NCI-H69 (cell line): ENCODE results near the gene PTPRM.

Source experiments
- DNase-seq: peaks from one replicate; lab custom pipeline; 2025; lab: John Stamatoyannopoulos, UW

Gene PTPRM

DNA sequence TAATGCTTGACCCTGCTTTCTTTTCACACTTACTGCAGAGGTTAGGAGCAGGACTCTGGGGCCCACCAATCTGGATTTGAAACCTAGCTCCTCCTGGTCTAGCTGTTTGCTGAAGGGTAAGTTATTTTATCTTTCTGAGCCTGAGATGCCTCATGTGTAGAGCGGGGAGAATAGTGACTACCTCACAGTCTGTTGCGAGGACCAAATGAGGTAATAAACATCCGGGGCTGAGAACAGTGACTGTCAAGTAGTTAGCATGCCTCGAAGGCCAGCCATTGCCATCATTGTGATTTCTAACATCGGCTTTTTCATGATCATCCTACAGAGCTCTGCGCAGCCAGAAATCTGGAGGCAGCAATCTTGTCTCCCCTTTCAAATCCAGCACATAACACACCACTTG, 32.9 kb downstream of the PTPRM start:
- DNase-seq, result no peak

DNA sequence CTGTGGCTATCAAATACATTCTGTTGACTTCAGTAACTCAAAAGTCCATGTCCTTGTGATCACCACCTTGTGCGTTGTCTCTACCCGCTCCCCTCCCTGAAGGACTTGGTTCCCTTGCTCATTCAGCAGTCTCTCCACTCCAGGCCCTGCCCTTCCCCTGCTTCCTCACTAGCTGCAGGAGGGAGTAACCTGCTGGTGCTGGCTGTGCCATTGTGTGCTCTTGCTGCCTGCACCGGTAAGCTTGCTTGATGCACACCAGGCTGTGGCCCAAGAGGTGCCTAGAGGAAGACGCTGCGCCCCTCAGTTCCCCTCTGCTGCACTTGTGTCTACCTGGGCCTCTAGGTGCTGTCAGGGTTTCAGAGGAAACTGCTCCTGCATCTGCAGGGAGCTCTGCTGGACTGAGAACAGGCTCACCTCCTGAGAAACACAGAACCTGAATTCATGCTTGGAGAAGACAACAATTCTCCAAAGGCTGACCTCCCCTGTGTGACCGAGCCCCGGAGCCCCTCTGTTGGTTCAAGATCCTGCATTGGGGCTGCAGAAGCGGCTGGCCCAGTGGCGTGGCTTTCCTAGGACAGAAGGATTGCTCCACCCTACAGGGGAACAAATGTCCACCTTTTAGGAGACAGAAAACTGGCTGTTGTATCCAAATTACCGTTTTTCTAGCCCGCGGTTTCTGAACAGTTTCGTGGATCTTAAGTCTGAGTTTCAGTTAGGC, 33.6 kb downstream of the PTPRM start:
- no peak for DNase-seq

DNA sequence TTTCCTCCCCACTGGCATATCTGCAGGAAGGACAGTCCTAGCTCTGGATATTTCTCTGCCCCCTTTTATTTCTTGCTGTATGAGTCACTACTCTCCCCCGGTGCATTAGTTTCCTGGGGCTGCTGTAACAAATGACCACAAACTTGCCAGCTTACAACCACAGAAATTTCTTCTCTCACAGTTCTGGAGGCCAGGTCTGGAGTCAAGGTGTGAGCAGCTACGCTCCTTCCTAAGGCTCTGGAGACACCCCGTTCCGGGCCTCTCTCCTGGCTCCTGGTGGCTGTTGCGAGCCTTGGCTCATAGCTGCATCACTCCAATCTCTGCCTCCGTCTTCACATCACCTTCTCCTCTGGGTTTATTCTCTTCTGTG, 34.1 kb downstream of the PTPRM start:
- DNase-seq, result no peak

DNA sequence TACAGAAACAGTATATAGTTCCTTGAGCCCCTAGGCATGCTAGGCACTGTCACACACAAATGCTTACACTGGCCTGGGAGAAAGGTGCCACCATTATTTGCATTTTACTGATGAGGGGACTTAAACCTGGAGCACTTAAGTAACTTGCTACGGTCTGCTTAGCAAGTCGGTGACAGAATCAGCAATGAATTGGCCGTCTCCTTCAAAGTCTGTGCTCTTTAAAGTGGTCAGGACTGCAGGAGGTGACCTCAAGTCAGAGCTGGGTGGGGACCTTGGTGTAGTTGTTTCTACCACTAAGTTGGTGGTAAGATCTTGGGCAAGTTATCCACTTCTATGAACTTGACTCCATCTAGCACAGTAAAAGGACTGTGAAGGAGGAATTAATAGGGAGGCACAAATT, 34.8 kb downstream of the PTPRM start:
- no peak for DNase-seq

DNA sequence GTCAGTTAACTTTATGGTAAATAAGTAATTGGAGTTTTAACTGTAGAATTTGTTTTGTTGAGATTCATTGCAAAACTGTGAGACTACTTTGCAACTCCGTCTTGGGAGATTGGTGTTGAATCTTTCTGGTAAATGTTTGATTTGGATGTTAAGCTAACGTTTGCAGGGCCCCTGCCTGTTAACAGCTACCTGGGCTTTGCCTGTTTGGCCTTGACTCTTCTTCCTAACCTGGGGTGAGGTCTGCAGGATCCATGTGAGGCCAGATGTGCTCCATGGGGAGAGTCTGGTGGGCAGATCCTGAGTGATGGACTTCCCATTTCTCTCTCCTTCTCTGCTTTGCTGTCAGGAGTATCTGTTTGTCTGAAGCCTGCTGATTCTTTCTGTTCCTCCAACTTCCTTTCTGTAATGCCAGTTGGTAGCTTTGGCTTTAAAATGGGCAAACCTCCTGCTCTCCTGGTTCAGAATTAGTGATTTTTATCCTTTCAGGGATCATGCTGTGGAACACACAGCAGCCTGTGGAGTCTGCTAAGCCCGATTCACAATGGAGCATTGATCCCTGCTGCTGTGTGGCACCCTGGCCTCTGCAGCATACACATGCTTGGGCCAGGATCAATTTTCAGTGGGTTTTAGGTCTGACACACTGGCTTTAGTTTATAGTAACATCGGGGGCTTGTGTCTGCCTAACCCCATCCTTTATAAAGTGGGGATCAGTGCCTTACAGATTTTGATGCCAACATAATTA, 36.3 kb downstream of the PTPRM start:
- DNase-seq, result no peak

DNA sequence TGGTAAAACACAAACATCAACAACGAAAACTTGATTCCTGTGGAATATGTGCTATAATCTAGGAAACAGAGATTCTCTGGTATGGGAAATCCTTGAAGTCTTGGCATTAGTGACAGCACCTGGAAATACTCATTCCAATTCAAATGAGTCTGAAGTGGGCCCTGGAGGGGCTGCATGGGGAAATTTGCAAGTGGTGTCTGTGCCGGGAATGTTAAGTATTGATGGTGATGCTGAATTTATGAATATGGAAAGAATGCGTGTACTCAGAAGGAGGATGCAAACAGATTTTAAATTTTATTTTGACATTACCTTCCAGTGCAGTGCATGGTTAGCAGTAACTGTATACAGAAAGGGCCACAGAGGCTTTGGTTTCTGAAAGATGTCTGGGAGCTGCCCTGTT, 37.2 kb downstream of the PTPRM start:
- no peak for DNase-seq

DNA sequence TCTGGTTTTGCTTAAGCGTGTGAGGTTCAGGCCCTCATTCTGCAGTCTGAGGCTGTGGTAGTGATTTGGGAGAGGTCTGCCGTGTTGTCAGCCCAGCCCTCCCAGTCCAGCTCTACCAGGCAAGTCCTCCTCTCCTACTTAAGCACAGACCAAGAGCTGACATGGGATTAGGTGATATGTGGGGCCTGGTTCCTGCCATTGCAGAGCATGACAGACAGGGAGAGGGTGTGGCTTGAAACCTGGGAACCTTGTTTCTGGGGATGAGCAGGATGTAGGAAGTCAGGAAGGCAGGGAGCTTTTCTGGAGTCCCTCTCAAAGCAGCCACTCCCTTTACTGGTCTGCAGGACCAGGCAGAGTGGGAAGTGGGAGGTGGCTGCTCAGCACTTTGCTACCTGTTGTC, 38.6 kb downstream of the PTPRM start:
- DNase-seq, result no peak

DNA sequence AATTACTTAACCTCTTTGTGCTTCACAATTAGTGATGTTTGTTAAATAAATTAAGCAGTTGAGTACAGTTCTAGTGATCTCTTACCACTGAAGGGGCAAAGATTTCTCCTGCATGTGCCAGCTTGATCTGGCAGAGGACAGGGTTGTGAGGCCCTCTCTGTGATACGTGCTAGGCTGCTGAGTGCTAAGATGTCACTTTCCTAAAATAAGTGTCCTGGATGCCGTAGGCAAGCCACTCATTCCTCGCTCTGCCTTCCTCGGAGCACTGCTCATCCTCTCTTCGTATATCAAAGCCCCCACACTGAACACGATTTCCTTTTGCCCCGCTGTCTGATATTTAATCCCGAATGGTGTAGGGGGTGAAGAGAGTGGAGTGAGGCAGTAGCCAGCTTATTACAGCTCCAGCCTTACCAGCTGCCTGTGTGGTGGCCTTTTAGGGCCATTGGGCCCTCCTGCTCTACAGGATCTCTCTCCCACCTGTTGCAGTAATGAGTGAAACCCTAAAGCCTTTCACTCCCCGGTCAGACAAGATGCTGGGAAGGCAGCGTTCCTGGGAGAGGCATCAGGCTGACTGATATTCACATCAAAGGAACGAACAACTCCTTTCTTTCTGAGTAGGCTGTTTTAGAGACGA, 40.5 kb downstream of the PTPRM start:
- DNase-seq, result no peak

DNA sequence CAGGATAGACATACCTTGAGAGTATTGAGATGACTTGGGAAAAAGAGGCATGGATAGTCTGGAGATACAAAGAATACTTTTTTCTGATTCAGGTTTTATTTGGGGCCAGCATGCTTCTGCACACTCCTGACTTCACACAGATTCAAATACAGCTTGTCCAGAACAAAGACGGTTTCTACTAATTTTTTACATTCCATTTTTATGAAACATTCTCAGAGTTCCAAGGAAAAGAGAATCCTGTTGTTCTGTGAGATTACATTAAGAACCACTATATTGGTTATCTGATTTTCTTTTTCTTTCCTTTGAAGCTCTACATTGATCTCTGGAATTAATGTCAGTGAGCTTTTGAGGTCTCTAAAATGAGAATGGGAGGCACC, 41.0 kb downstream of the PTPRM start:
- no peak for DNase-seq

DNA sequence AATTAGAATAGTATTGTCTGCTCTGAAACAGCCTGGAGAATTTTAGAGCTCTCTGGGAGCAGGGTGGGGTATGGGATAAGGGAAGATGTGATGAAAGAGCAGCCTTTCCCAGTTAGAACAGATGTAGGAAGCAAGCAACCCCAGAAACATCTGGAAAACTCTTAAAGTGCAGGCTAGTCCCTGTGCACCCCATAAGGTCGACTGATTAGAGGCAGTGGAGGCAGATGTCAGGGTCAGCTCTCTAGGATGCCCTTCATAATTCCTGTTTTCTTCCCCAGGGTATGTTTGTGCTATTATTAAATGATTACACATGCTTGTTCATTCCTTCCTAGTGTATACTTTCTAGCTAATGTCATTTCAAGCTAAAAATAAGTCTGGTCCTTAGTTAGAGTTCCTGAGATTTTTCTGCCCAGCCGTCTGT, 41.7 kb downstream of the PTPRM start:
- no peak for DNase-seq

DNA sequence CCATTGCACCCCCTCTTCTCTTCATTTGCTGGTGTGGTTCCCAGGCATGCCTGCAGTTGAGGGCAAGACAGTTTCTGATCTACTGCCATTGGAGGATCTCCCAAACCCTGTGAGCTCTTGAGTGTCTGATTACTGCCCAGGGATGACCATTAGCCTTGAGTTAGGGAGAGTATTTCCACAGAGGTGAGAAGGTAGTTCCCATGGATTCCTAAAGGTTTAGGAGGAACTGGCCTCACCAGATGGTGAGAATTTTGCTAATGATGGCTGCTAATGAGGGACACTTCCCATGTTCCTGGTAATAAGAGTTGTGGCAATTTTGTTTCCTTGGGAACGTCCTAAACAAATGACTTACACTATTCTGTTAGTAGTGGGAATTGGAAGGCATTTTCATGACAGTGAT, 42.5 kb downstream of the PTPRM start:
- peak; percentile 33 for DNase-seq

DNA sequence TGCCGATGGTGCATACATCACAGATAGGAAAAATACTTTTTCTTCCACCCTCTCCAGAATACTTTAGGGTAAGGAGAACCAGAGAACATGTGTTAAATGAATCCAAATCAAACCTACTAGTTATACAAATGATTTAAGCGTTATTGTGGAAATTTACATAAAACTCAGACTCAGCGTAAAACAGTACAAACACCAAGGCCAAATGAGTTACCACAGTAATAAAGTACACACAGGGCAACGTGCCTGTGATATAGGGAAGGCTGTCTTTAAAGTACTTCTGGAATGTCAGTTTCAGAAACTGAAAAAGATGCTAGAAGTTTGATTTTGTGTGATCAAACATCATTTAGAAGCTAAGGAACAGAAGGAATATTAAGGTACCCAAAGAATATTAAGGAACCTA, 46.9 kb downstream of the PTPRM start:
- no peak for DNase-seq

DNA sequence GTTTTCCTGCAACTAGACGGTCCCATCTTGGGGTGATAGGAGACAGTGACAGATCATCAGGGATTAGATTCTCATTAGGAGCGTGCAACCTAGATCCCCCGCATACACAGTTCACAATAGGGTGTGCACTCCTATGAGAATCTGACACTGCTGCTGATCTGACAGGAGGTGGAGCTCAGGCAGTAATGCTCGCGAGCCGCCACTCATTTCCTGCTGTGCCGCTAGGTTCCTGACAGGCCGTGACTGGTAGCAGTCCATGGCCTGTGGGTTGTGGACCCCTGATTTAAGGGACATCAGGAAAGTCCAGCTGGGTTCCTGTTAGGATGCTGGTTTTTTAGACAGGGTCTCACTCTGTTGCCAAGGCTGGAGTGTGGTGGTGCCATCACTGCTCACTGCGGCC, 48.7 kb downstream of the PTPRM start:
- no peak for DNase-seq

DNA sequence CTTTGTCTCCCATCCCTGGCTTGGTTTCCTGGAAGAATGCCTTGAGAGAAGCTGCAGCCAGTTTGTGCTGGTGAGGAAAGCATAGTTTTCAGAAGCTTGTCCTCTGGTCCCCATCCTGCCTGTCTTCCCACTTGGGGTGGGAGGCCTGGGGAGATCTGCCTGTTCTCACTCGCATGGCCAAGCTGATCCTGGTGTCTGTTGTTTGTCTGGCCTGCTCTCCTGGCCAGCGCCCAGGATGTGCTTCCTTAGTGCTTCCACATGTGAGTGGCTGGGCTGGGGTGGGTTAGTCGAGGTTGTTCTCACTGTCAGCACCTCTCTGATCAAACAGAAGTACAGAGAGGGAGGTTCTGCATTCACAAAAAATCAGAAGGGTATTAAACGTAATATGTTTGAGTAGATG, 49.5 kb downstream of the PTPRM start:
- no peak for DNase-seq

DNA sequence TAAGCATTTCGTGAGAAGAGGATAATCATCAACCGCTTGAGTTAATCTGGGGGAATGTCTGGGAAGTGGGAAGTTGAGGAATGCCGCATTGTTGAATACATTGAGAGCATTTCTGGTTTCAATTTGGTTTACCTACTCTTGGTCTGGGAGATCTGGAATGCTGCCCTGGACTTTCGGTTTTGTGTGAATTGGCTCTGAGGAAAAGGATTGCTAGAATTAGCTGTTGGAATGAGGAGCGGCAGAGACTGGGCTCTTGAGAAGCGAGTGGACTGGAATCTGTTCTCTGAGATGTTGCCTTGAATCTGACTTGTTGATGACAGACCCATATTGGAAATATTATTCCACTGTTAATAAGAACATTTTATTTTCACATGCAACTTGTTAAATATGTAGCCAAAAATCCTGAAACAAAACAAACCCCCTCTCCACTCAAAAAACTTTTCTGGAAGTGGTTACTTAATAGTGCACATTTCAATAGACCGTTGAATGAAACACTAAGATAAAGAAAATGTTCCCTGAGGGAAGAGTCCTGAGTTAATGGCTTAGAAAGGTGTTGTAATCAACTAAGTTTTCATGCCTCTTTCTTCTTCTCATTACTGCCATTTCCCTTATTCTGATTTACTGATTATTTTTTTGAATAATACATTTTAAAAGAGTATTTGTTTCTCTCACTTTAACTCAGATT, 50.8 kb downstream of the PTPRM start:
- DNase-seq, result no peak

DNA sequence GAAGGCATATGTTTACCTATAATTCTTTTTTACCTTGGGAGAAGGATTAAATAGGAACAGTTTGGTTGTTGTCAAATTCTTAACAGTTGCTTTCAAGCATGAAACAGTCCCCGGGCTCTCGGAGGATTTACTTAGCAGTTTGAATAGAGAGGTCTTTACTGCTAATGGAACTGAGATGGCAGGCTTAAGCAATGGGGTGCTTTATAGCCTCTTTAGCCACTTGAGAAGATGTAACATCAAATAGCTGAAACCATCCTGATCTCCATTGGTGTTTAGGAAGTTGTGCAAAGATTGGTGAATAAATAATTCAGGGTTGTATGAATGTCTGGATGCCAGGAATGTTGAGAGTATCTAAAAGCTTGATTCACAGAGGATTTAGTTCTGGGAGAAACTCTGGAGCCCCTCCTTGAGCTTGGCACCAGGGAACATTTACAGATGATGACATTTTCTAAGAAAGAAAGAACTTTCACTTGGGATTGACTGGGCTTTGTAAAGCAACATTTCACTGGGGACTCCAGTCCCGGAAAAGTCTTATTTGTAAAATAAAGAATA, 51.9 kb downstream of the PTPRM start:
- peak; percentile 68 for DNase-seq

DNA sequence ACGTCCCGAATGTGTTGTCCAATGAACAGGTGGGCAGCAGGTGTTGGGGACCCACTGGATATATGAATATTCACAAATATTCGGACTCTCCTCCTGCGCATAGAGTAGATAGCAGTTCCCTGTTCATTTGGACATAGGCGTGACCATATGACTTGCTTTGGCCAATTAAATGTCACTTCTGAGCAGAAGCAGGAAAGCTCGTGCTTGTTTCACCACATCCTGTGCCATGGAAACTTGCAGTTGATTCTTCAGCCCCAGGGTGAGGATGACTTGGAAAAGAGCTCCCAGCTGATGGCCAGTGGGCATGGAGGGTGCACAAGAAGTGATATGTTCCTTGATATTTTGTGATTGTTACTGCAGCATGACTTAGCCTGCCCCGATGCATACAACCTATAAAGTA, 52.6 kb downstream of the PTPRM start:
- DNase-seq, result no peak

DNA sequence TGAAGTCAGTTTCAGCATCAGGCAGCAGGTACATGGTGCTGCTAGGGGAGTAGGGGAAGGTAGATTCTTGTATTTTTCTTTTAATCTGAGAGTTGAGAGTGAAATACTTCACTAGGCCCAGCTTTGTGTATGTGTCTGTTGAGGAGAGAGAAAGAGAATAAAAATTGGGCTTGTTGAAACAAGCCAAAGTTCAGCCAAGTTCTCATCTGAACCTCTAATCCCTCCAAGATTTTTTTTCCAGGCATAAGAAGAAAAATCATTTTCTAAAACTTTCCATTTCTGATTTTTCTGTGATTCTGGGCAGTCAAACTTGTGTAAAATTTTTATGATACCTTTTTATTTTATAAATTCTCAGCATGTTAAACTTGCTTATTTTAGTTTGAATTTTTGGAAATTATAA, 55.6 kb downstream of the PTPRM start:
- no peak for DNase-seq

DNA sequence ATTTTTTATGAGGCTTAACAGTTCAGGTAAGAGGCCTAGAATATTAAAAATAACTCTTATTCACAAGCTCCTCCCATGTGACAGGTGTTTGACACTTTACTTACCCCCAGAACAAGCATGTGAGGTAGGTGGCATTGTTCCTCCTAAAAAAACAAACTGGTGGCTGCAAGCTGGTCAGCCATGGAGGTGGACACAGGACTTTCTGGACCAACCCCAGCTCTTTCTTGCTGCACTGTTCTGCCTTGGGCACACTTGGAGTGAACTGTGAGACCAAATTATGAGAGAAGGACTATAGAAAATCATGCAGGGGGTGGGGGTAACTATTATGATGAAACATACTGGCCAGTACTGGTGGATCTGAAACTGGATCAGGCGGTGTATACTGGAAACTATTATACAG, 56.6 kb downstream of the PTPRM start:
- DNase-seq, result no peak

DNA sequence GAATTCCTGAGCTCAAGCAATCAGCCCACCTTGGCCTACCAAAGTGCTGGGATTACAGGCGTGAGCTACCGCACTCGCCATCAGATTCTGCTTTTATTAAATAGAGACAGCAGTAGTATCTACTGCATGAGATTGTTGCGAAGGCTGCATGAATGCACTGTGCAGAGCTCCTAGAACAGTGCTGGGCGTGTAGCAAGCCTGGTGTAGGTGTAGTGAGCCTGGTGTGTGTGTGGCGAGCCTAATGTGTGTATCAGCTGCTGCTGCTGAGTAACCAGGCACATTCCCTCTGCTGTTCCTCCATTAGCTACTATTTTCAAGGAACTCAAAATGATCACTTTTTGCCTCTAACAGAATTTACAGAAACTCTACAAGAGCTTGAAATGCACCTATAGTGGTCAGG, 57.6 kb downstream of the PTPRM start:
- no peak for DNase-seq

DNA sequence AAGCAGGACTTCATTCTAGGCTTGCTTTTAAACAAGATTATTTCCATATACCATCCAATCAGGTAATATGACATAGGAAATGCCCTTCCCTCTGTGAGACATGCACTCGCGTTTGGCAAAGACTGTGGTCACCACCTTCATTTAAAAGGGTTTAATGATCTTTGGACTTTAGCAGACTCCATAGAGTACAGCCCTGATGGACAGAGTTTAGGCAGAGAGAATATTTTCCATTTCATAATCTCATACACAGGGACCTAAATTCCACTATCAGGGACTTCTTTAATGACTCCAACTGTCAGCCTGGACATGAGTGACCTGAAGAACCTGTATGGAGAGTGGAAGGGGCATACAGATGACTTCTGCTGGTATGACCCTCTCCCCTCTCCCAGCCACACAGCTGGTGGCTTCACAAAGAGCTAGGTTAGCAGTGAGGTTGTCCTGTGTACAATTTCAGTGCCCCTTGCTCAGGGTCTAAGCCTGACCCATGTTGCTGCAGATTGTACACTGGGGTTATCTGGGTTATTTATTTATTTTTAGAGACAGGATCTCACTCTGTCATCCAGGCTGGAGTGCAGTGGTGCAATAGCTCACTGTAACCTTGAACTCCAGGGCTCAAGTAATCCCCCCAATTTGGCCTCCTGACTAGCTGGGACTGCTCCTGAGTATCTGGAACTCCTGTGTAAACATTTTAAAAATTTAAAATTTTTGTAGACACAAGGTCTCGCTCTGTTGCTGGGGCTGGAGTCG, 59.2 kb downstream of the PTPRM start:
- DNase-seq, result no peak

DNA sequence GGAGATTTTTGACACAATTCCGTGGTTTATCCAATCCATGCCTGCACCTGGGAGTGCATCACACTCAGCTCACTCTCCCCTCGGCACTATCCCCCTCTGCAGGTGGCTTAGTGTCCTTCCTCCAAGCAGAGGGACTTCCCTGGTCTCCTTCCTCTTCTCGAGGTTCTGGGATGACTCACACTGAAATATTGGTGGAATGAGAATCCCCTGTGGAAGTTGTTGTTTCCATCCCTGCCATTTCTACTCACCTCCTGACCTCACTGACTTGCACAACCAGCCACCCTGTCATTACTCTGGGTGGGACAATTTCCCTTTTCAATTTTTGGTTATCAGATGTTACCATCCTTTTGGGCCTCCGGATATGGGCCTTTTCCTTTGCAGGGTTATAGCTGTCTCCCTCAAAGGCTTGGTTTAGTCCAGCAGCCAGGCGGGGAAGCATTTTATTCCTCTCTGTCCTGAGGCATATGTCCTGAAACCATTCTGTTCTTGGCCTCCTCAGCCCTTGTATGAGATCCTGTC, 59.9 kb downstream of the PTPRM start:
- no peak for DNase-seq
